ENCODE results near the gene GPR17.

GPR17 gene

GRCh38 chr2:127655209-127656073 lies 9.5 kb downstream of the GPR17 start:
- no peak for DNase-seq

GRCh38 chr2:127656569-127657231 lies 10.7 kb downstream of the GPR17 start:
- no peak for DNase-seq

DNA sequence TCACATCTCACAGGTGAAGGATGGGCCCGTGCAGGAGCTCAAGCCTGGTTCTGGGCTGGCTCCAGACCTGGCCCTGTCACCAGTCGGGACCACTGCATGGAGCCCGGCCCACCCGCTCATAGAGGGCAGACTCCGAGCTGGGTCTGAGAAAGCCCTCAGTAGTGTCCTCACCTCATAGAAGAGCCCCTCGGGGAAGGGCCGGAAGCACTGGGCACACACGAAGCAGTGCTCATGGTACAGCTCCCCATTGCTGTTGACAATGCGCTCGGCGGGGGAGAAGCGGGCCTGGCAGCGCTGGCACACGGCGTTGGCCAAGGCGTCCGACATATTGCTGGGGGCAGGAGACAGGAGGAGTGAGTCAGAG lies 11.3 kb downstream of the GPR17 start:
- no peak for DNase-seq

- no peak for DNase-seq
These were observed 12.2 kb downstream of the GPR17 start for GRCh38 chr2:127658146-127658545.

DNA sequence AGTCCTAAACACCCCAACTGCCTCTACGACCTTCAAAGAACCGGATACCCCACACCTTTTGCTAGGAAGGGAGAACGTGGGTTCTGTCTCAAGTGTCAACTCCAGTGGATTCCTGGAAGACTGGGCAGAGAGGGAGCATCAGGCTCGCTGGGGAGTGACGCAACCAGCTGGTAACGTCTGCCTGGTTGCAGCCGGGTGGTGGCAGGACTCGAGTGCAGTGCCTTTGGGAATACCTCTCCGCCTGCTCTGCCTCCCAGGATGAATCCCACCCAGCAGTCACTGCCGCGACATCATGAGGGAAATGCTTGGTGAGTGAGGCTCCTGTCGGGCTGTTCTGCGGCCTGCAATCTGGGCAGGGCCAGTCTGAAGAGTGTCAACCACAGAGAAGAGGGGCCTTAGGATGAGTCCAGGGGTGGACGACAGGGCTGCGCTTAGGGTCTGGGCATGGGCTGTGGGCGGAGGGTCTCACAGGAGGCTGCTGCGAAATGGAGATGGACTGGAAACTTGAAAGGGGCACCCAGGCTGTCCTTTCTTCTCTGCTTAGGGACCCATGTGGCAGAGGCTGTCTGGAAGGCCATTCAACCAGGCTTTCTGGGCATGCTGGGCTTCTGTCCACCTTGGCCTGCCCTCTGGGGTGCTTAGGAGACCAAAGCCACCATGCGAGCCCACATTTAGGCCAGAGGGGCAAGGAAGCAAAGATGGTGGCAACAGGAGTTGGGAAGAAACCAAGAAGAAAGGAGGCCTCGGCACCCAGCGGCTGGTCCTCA lies 12.9 kb downstream of the GPR17 start:
- DNase-seq, result no peak

GRCh38 chr2:127659408-127660290 lies 13.7 kb downstream of the GPR17 start:
- DNase-seq, result no peak

DNA sequence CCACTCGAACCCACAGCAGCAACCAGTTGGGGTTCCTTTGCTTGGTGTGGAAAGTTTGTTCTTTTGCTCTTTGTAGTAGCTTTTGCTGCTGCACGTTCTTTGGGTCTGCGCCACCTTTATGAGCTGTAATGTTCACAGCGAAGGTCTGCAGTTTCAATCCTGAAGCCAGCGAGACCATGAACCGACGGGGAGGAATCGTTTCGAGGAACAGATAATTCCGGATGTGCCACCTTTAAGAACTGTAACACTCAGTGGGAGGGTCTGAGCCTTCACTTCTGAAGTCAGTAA lies 14.3 kb downstream of the GPR17 start:
- DNase-seq, result no peak

- DNase-seq, result no peak
These were observed 15.2 kb downstream of the GPR17 start for GRCh38 chr2:127661072-127661649.

- DNase-seq, result no peak
These were observed 16.1 kb downstream of the GPR17 start for GRCh38 chr2:127661949-127662510.

DNA sequence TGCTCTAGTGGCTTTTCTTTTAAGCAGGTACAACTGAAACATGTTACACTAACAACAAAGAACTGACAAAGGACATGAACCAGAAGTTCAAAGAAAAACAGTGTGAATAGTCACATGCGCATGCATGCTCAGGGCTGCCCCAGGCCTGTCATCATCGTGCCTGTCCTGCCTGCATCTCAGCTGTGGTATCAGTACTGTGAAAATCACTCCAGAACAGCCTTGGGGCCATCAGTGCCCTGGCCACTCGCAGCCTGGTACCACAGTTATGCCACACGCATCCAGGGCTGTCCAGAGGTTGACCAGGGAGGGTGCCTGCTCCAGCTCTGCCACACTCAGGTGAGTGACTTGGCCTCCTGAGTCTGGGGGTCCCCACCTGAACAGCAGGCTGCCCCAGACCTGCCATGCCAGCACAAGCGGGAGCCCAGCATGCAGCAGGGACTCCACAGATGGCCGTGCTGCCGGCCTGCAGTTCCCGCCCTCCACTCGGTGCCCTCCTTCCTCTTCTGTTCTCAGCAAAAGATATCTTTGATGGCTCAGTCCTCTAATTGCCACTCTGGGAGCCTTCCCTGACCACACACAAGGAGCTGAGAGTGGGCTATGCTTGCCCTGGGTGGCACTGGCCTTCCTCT lies 17.1 kb downstream of the GPR17 start:
- no peak for DNase-seq

DNA sequence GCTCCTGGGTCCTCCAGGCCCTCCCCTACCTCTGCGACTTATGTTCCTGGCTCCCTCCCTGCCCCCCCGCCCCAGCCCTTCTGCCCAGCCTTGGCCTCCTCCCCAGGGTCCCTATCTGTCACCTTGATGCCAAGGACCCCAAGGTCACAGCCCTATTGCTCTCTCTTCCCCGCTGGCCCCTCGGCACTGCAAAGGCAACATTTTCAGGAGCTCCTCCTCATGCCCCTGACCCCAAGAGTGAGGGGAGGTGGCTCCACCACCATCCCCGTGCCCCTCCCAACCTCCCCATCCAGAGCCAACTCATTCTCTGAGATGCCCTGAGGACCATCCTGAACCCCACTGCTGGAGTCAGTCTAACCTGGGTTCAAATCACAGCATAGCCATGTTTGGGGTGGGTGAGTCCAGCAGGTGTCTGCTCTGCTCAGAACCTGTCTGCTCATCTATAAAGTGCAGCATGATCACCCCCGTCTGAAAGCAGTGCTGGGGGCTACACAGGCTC lies 17.7 kb downstream of the GPR17 start:
- DNase-seq, result no peak

GRCh38 chr2:127664065-127664894 lies 18.3 kb downstream of the GPR17 start:
- DNase-seq, result no peak

DNA sequence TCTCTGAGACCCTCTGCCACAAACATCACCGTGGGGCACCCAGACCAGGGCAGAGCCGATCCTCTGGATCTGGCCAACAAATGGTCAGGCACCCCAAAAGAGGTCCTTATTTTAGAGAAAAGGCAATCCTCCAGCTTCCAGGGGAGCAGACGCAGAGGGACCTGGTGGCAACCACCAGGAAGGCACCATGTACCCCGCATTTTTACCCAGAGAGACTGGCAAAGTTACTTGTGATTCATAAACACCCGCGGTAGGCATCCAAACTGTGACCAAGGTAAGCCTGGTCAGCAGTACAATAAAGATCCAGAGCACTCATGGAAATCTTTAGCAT lies 18.9 kb downstream of the GPR17 start:
- DNase-seq, result no peak

DNA sequence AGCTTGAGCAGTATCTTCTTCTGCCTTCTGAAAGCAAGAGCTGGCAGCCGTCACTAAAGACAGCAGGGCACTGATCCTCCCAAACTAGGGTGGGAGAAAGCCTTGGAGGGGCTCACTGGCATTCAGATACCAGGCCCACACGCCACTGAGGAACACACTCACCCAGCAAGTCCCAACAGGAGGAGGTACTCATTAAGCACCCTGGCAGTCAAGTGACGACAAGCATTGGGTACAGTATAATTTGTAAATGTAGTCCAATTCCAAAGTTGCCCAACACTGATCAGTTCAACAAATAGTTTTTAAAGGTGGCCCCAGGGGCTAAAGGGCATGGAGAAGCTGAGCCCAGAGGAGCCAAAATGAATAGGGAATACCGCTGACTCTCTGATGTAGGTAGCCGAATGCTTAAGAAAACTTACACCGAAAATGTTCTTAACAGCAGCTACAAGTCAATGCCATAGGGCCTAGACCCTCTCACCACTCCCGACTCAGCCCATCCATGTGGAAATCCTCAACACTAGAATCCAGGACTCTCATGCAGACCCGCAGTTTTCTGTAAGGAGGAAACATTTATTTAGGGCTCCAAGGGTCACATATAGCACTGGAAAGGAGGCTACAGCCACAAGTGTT lies 19.4 kb downstream of the GPR17 start:
- no peak for DNase-seq

DNA sequence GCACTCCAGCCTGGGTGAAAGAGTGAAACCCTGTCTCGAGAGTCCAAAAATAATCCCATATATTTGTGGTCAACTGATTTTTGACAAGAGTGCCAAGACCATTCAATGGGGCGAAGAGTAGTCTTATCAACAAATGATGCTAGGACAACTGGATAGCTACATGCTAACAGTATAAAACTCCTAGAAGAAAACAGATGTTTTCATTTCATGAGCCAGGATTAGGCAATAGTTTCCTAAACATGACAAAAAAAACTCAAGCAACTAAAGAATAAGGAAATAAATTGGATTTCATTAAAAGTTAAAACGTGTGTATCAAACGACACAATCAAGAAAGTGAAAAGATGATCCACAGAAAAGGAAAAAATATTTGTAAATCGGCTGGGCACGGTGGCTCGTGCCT lies 23.1 kb downstream of the GPR17 start:
- DNase-seq, result no peak

GRCh38 chr2:127670055-127670956 lies 24.4 kb downstream of the GPR17 start:
- no peak for DNase-seq

- DNase-seq, result no peak
These were observed 25.0 kb downstream of the GPR17 start for GRCh38 chr2:127670957-127671290.

- no peak for DNase-seq
These were observed 25.8 kb downstream of the GPR17 start for GRCh38 chr2:127671557-127672302.

Measured in activated CD4-positive, alpha-beta T cell treated with anti-CD3 and anti-CD28 coated beads, Interleukin-10, Interleukin-2, amounts not matched to agents 100 ng/mL and 50 ng/mL, durations not matched to agents 16 hours and 8 hours (primary cell).